ENCODE data around the gene MTRF1.

The MTRF1 gene

GRCh38 chr13:41216160-41216559, 47.2 kb downstream of the MTRF1 start:
- H3K36me3 ChIP-seq (ENCODE audit: control insufficient read depth, insufficient read depth, low read length): no peaks in the 10 kb centered on the region; the same call in 1 of the 2 replicates
- H3K27me3 ChIP-seq (replicated peaks; ENCODE audit: control insufficient read depth, insufficient read depth, low read length): no peaks in the 10 kb centered on the region
- no peak for DNase-seq (ENCODE audit: extremely low read depth, insufficient read length)
- TF ChIP-seq, protein P1, sequence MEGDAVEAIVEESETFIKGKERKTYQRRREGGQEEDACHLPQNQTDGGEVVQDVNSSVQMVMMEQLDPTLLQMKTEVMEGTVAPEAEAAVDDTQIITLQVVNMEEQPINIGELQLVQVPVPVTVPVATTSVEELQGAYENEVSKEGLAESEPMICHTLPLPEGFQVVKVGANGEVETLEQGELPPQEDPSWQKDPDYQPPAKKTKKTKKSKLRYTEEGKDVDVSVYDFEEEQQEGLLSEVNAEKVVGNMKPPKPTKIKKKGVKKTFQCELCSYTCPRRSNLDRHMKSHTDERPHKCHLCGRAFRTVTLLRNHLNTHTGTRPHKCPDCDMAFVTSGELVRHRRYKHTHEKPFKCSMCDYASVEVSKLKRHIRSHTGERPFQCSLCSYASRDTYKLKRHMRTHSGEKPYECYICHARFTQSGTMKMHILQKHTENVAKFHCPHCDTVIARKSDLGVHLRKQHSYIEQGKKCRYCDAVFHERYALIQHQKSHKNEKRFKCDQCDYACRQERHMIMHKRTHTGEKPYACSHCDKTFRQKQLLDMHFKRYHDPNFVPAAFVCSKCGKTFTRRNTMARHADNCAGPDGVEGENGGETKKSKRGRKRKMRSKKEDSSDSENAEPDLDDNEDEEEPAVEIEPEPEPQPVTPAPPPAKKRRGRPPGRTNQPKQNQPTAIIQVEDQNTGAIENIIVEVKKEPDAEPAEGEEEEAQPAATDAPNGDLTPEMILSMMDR (IDR thresholded peaks at IDR 0.05; ENCODE audit: insufficient read depth, low read length, poor library complexity, severe bottlenecking): no peak
- no peak overlapping the region for H3K4me3 ChIP-seq (replicated peaks; ENCODE audit: low read depth, low read length)

DNA sequence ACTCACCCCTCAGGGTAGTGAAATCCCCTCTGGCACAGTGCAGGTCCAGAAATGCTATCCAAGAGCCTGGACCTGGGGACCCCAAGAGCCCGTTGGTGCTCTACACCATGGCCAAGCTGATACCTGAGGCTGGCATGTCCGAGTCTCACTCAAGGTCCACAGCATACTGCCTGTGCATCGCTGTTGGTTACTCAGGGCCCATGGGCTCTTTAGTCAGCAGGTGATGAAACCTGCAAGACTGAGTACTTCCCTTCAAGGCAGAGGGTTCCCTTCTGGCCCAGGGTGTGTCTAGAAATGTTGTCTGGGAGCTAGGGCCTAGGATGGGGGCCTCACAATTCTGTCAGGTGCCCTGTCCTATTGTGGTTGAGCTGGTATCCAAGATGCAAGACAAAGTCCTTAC, 49.5 kb downstream of the MTRF1 start:
- H3K27me3 ChIP-seq (replicated peaks; ENCODE audit: control insufficient read depth, insufficient read depth, low read length): no peaks in the 10 kb centered on the region
- no peaks in the 10 kb centered on the region for H3K36me3 ChIP-seq (ENCODE audit: control insufficient read depth, insufficient read depth, low read length)
- DNase-seq (ENCODE audit: extremely low read depth, insufficient read length): no peak
- TF ChIP-seq, protein P1 (IDR thresholded peaks at IDR 0.05; ENCODE audit: insufficient read depth, low read length, poor library complexity, severe bottlenecking): no peak
- no peak overlapping the region for H3K4me3 ChIP-seq (replicated peaks; ENCODE audit: low read depth, low read length)

DNA sequence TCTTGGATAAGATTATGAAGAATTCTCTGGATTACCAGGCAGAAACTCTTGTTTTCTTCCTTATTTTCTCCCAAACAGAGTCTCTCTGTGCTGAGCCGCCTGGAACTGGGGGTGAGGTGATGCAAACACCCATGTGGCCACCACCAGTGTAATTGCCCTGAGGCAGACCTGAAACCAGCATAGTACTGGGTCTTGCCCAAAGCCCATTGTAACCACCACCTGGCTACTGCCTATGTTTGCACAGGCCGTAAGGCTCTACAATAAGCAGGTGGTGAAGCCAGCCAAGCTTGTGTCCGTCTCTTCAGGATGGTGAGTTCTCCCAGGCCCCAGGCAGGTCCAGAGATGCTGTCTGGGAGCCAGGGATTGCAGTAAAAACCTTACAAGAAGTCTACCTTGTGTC, 50.1 kb downstream of the MTRF1 start:
- TF ChIP-seq, protein P1 (IDR thresholded peaks at IDR 0.05; ENCODE audit: insufficient read depth, low read length, poor library complexity, severe bottlenecking): no peak
- no peaks in the 10 kb centered on the region for H3K36me3 ChIP-seq (ENCODE audit: control insufficient read depth, insufficient read depth, low read length)
- no peaks in the 10 kb centered on the region for H3K27me3 ChIP-seq (replicated peaks; ENCODE audit: control insufficient read depth, insufficient read depth, low read length)
- H3K4me3 ChIP-seq (replicated peaks; ENCODE audit: low read depth, low read length): no peak overlapping the region
- DNase-seq (ENCODE audit: extremely low read depth, insufficient read length): no peak

GRCh38 chr13:41212881-41213280, 50.5 kb downstream of the MTRF1 start:
- H3K27me3 ChIP-seq (replicated peaks; ENCODE audit: control insufficient read depth, insufficient read depth, low read length): no peaks in the 10 kb centered on the region
- no peak for DNase-seq (ENCODE audit: extremely low read depth, insufficient read length)

DNA sequence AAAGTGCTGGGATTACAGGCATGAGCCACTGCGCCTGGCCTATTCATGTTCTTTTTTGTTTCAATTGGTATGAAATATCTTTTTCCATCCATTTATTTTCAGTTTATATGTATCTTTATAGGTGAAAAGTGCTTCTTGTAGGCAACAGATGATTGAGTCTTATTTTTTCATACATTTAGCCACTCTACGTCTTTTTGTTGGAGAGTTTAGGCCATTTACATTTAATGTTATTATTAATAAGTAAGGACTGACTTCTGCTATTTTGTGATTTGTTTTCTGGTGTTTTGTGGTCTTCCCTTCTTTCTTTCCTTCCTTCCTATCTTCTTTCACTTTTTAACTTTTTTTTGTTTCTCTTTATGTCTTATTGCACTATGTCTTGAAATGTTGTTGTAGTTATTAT, 52.3 kb downstream of the MTRF1 start:
- Histone ChIP-seq H3K4me3 (replicated peaks; ENCODE audit: low read depth, low read length) (no peak overlapping the region), H3K27me3 (replicated peaks; ENCODE audit: control insufficient read depth, insufficient read depth, low read length) (no peaks in the 10 kb centered on the region), H3K36me3 (ENCODE audit: control insufficient read depth, insufficient read depth, low read length) (no peaks in the 10 kb centered on the region)
- no peak for DNase-seq (ENCODE audit: extremely low read depth, insufficient read length)
- TF ChIP-seq, protein P1 (IDR thresholded peaks at IDR 0.05; ENCODE audit: insufficient read depth, low read length, poor library complexity, severe bottlenecking): no peak

More at GRCh38 chr13:41212881-41213280, 50.5 kb downstream of the MTRF1 start:
- TF ChIP-seq, protein P1 (IDR thresholded peaks at IDR 0.05; ENCODE audit: insufficient read depth, low read length, poor library complexity, severe bottlenecking): no peak
- Histone ChIP-seq H3K36me3 (ENCODE audit: control insufficient read depth, insufficient read depth, low read length) (no peaks in the 10 kb centered on the region), H3K4me3 (replicated peaks; ENCODE audit: low read depth, low read length) (no peak overlapping the region)

GRCh38 chr13:41206467-41206866, 56.9 kb downstream of the MTRF1 start:
- Histone ChIP-seq H3K36me3 (ENCODE audit: control insufficient read depth, insufficient read depth, low read length) (no peaks in the 10 kb centered on the region), H3K27me3 (replicated peaks; ENCODE audit: control insufficient read depth, insufficient read depth, low read length) (no peaks in the 10 kb centered on the region), H3K4me3 (replicated peaks; ENCODE audit: low read depth, low read length) (no peak overlapping the region)
- no peak for DNase-seq (ENCODE audit: extremely low read depth, insufficient read length)
- TF ChIP-seq, protein P1 (IDR thresholded peaks at IDR 0.05; ENCODE audit: insufficient read depth, low read length, poor library complexity, severe bottlenecking): no peak

Measured in GM06990 (cell line).